Measurements from ENCODE around the gene CHL1. TPM values are rescaled to one million over a fixed set of nuclear protein-coding genes. Genes with fewer than 3 reads are reported as not detected.

Gene CHL1
- total and polyA plus RNA-seq, 8 donors: 1.1 to 10.7 (median 2.2) TPM

DNA sequence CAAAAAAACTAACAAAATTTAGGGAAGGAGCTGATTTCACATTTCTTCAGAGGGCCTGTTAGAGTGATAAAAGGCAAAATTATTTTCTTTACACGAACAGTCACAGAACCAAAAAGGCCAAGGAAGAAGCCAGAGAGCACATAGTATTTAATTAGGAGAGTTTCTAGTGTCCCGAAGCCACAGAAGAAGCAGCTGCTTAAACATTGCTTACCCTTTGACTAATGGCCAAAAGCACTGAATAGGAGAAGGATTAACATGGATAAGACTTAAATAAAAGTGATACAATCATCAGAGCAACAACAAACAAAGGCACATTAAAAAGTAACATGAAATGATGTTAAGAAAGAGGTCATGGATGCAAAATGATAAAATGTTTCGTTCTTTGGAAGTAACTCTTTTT lies 98.6 kb downstream of the CHL1 start:
- no peak overlapping the region for H3K27ac ChIP-seq
- H3K36me3 ChIP-seq: no peaks in the 10 kb centered on the region
- intact Hi-C loops (cut with DNase I): no loop called here
- no peaks in the 10 kb centered on the region for H3K27me3 ChIP-seq
- no peaks in the 10 kb centered on the region for H3K9me3 ChIP-seq
- ATAC-seq: no peak
- H3K4me3 ChIP-seq: no peak overlapping the region
- TF ChIP-seq, protein P1, sequence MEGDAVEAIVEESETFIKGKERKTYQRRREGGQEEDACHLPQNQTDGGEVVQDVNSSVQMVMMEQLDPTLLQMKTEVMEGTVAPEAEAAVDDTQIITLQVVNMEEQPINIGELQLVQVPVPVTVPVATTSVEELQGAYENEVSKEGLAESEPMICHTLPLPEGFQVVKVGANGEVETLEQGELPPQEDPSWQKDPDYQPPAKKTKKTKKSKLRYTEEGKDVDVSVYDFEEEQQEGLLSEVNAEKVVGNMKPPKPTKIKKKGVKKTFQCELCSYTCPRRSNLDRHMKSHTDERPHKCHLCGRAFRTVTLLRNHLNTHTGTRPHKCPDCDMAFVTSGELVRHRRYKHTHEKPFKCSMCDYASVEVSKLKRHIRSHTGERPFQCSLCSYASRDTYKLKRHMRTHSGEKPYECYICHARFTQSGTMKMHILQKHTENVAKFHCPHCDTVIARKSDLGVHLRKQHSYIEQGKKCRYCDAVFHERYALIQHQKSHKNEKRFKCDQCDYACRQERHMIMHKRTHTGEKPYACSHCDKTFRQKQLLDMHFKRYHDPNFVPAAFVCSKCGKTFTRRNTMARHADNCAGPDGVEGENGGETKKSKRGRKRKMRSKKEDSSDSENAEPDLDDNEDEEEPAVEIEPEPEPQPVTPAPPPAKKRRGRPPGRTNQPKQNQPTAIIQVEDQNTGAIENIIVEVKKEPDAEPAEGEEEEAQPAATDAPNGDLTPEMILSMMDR (IDR thresholded peaks at IDR 0.05): no peak
- H3K4me1 ChIP-seq: no peaks in the 10 kb centered on the region
- no peak for DNase-seq

- Histone ChIP-seq H3K4me1 (no peaks in the 10 kb centered on the region), H3K36me3 (no peaks in the 10 kb centered on the region), H3K27ac (no peak overlapping the region), H3K4me3 (no peak overlapping the region), H3K27me3 (no peaks in the 10 kb centered on the region), H3K9me3 (no peaks in the 10 kb centered on the region)
- ATAC-seq: peak; percentile 37
- no peak for DNase-seq
- intact Hi-C loops (cut with DNase I): no loop called here
- TF ChIP-seq, protein P1 (IDR thresholded peaks at IDR 0.05): no peak
Observed at GRCh38 chr3:297585-297984, 101.0 kb downstream of the CHL1 start.

DNA sequence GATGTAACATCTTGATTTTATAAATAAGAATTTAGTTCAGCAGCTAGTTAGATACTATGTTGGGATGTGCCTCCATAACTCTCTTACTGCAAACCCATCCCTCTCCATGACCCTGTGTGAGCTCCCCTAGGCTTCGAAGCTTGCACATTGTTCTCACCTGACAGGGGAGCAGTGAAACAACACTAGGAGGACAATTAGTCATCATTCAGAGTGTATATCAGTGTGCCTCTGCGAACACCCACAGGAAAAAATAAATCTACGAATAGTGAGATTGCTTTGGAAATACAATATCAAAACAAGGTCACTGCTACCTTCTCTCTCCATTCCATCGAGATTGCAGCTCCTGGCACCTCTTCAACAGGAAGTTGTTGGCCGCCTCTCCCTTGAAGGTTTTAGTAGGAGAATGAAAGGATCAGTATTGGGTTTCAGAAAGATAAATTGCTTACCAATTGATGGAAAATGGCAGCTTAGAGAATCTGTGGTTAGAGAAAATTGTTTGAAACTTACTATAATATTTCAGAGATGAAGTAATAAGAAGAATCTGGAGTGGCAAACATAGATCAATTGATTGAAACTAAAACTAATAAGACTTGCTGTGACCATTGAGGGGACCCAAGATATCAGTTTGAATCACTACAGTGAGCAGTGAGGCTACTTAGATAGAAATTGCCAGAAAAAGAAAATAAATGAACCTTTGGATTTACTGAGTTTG lies 103.2 kb downstream of the CHL1 start:
- TF ChIP-seq, protein P1 (IDR thresholded peaks at IDR 0.05): no peak
- intact Hi-C loops (cut with DNase I): no loop called here
- DNase-seq (no peak), ATAC-seq (no peak)
- Histone ChIP-seq H3K27ac (no peak overlapping the region), H3K27me3 (no peaks in the 10 kb centered on the region), H3K36me3 (no peaks in the 10 kb centered on the region), H3K4me3 (no peak overlapping the region), H3K4me1 (no peaks in the 10 kb centered on the region), H3K9me3 (no peaks in the 10 kb centered on the region)

DNA sequence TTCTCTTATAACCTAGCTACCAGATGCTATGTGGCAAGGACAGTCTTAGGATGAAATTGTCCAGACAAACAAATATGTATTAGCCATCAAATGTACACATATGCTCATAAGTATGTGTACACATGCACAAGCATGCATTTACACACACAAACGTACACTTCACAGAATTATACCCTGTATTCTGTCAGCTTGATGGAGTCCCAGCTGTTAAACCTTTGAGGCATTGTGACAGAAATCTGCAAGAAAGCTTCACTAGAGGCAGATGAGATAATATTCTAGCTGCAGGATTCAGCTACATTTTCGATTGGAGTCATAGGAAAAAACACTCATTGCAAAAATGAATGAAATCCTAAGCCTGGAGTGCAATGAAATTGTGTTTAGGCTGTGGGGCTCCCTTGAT lies 110.6 kb downstream of the CHL1 start:
- DNase-seq (no peak), ATAC-seq (no peak)
- H3K4me1 ChIP-seq: no peaks in the 10 kb centered on the region
- peaks cover 0 to 12% of the 10 kb centered on the region in 2 donors for H3K27me3 ChIP-seq
- H3K36me3 ChIP-seq: no peaks in the 10 kb centered on the region
- H3K4me3 ChIP-seq: no peak overlapping the region
- no peaks in the 10 kb centered on the region for H3K9me3 ChIP-seq
- intact Hi-C loops (cut with DNase I): no loop called here
- TF ChIP-seq, protein P1 (IDR thresholded peaks at IDR 0.05): no peak
- H3K27ac ChIP-seq: no peak overlapping the region

DNA sequence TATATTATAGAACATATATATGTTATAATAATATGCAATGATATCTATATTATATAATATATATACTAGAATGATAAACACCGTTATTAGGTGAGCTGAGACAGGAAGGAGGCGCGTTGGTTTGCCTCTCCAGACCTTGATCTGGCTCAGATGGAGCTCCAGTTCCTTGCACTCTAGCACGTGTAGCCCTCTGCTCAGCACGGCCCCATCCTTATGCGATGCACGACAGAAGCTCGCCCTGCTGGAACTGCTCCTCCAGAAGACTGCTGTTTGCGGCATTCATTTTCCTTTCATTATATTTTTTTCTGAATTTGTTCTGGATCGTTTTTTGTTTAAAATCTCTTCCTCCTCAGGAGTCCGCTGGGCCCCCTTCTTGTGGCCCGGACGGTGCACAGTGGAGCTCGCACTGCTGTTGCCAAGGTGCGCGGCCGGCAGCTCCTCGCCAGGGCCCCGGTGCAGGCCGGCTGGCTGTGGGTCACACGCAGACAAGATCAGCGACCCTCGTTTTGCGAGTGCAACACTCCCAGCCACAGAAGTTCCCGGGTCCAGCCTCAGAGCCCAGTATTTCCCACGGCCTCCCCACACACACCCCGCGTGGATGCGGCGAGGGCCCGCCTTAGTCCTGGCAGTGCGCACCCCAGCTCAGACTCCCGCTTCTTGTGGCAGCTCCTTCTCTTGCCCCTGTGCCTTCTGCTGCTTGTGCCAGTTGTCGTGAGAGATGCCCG lies 112.2 kb downstream of the CHL1 start:
- H3K36me3 ChIP-seq: no peaks in the 10 kb centered on the region
- H3K27ac ChIP-seq: no peak overlapping the region
- no peak overlapping the region for H3K4me3 ChIP-seq
- H3K4me1 ChIP-seq: no peaks in the 10 kb centered on the region
- TF ChIP-seq, protein P1 (IDR thresholded peaks at IDR 0.05): no peak
- H3K9me3 ChIP-seq: no peaks in the 10 kb centered on the region
- DNase-seq: peak in 1 of 4 donors; percentile 62
- ATAC-seq: no peak
- peaks cover 0 to 12% of the 10 kb centered on the region in 2 donors for H3K27me3 ChIP-seq
- intact Hi-C loops (cut with DNase I): no loop called here
